ENCODE measurements around the gene HDLBP.

GRCh38 chr2:241288324-241288888, 27.1 kb downstream of the HDLBP start:
- no peak for TF ChIP-seq CTCF (IDR thresholded peaks at IDR 0.05)
- no peak for TF ChIP-seq POLR2A (IDR thresholded peaks at IDR 0.05)
- TF ChIP-seq POLR2AphosphoS5 (IDR thresholded peaks at IDR 0.05): no peak
- TF ChIP-seq EP300 (IDR thresholded peaks at IDR 0.05): no peak

Measured in upper lobe of left lung (tissue), 4 donors.